ENCODE data around the gene CBX4. TPM values are rescaled to one million over a fixed set of nuclear protein-coding genes. Genes with fewer than 3 reads are reported as not detected.
A peak's percentile ranks its signal among the peaks of the same experiment; 100 is the strongest.

The CBX4 gene
- total and polyA plus RNA-seq, 2 donors (not counting 1 experiment from before 2014, with no cell fraction given) = 5.4 to 13.4 TPM

GRCh38 chr17:79808763-79809529 lies 30.3 kb downstream of the CBX4 start:
- H3K4me2 ChIP-seq (ENCODE audit: extremely low read depth, insufficient read depth, low read length) = no peak overlapping the region
- no peaks in the 10 kb centered on the region for H3K9me3 ChIP-seq (ENCODE audit: control insufficient read depth, insufficient read depth, low read depth, low read length)
- H3K9ac ChIP-seq (ENCODE audit: insufficient read depth, low read length) = no peak overlapping the region
- peak in 1 of 2 donors; percentile 50 for DNase-seq (ENCODE audit: low read depth in 2 of 2)
- no peaks in the 10 kb centered on the region for H3K36me3 ChIP-seq (ENCODE audit: control insufficient read depth, insufficient read depth, low read length)
- TF ChIP-seq EZH2 (IDR thresholded peaks at IDR 0.05; ENCODE audit: low read length, missing control alignments) (no peak), CTCF (conservative IDR thresholded peaks at IDR 0.05 in 1 of 2, IDR thresholded peaks at IDR 0.05 in 1 of 2; ENCODE audit: low read depth in 1 of 2, low read length in 2 of 2) (peak in 1 of 2 donors; percentile 29)
- H3K4me1 ChIP-seq (ENCODE audit: control insufficient read depth, extremely low read depth, insufficient read depth, low read length) = no peaks in the 10 kb centered on the region
- no peak overlapping the region for H2AFZ ChIP-seq (ENCODE audit: low read length)
- no peak overlapping the region for H3K27ac ChIP-seq (ENCODE audit: insufficient read depth, low read length)
- H3K79me2 ChIP-seq (ENCODE audit: control insufficient read depth, insufficient read depth, low read length) = no peaks in the 10 kb centered on the region
- peaks cover 83% of the 10 kb centered on the region for H3K27me3 ChIP-seq (ENCODE audit: control insufficient read depth, insufficient read depth, low read length)
- no peaks in the 10 kb centered on the region for H4K20me1 ChIP-seq (ENCODE audit: control insufficient read depth, extremely low read depth, insufficient read depth, low read length)
- H3K4me3 ChIP-seq (replicated peaks in 1 of 4; ENCODE audit: control extremely low read depth in 1 of 4, insufficient read depth in 1 of 4, low read depth in 3 of 4, low read length in 4 of 4) = no peak overlapping the region

- H3K79me2 ChIP-seq (ENCODE audit: control insufficient read depth, insufficient read depth, low read length) = no peaks in the 10 kb centered on the region
- H3K9ac ChIP-seq (ENCODE audit: insufficient read depth, low read length) = no peak overlapping the region
- H2AFZ ChIP-seq (ENCODE audit: low read length) = no peak overlapping the region
- no peak for DNase-seq (ENCODE audit: low read depth in 2 of 2)
- no peak overlapping the region for H3K27ac ChIP-seq (ENCODE audit: insufficient read depth, low read length)
- no peak overlapping the region for H3K4me3 ChIP-seq (replicated peaks in 1 of 4; ENCODE audit: control extremely low read depth in 1 of 4, insufficient read depth in 1 of 4, low read depth in 3 of 4, low read length in 4 of 4)
- no peaks in the 10 kb centered on the region for H4K20me1 ChIP-seq (ENCODE audit: control insufficient read depth, extremely low read depth, insufficient read depth, low read length)
- H3K36me3 ChIP-seq (ENCODE audit: control insufficient read depth, insufficient read depth, low read length) = no peaks in the 10 kb centered on the region
- TF ChIP-seq EZH2 (IDR thresholded peaks at IDR 0.05; ENCODE audit: low read length, missing control alignments) (peak; percentile 75), CTCF (conservative IDR thresholded peaks at IDR 0.05 in 1 of 2, IDR thresholded peaks at IDR 0.05 in 1 of 2; ENCODE audit: low read depth in 1 of 2, low read length in 2 of 2) (no peak)
- H3K27me3 ChIP-seq (ENCODE audit: control insufficient read depth, insufficient read depth, low read length) = peaks cover 92% of the 10 kb centered on the region
- no peaks in the 10 kb centered on the region for H3K4me1 ChIP-seq (ENCODE audit: control insufficient read depth, extremely low read depth, insufficient read depth, low read length)
- no peak overlapping the region for H3K4me2 ChIP-seq (ENCODE audit: extremely low read depth, insufficient read depth, low read length)
- no peaks in the 10 kb centered on the region for H3K9me3 ChIP-seq (ENCODE audit: control insufficient read depth, insufficient read depth, low read depth, low read length)
These were observed 32.1 kb downstream of the CBX4 start for GRCh38 chr17:79806863-79807720.

GRCh38 chr17:79806446-79806760 lies 32.8 kb downstream of the CBX4 start:
- H3K4me3 ChIP-seq (replicated peaks in 1 of 4; ENCODE audit: control extremely low read depth in 1 of 4, insufficient read depth in 1 of 4, low read depth in 3 of 4, low read length in 4 of 4) = no peak overlapping the region
- no peak for TF ChIP-seq CTCF (conservative IDR thresholded peaks at IDR 0.05 in 1 of 2, IDR thresholded peaks at IDR 0.05 in 1 of 2; ENCODE audit: low read depth in 1 of 2, low read length in 2 of 2)
- no peak for TF ChIP-seq EZH2 (IDR thresholded peaks at IDR 0.05; ENCODE audit: low read length, missing control alignments)
- H3K4me1 ChIP-seq (ENCODE audit: control insufficient read depth, extremely low read depth, insufficient read depth, low read length) = no peaks in the 10 kb centered on the region
- H3K79me2 ChIP-seq (ENCODE audit: control insufficient read depth, insufficient read depth, low read length) = no peaks in the 10 kb centered on the region
- no peak overlapping the region for H3K27ac ChIP-seq (ENCODE audit: insufficient read depth, low read length)
- H3K9me3 ChIP-seq (ENCODE audit: control insufficient read depth, insufficient read depth, low read depth, low read length) = no peaks in the 10 kb centered on the region
- no peak overlapping the region for H3K4me2 ChIP-seq (ENCODE audit: extremely low read depth, insufficient read depth, low read length)
- H4K20me1 ChIP-seq (ENCODE audit: control insufficient read depth, extremely low read depth, insufficient read depth, low read length) = no peaks in the 10 kb centered on the region
- DNase-seq (ENCODE audit: low read depth in 2 of 2) = no peak
- no peaks in the 10 kb centered on the region for H3K36me3 ChIP-seq (ENCODE audit: control insufficient read depth, insufficient read depth, low read length)
- H3K9ac ChIP-seq (ENCODE audit: insufficient read depth, low read length) = no peak overlapping the region
- peaks cover 92% of the 10 kb centered on the region for H3K27me3 ChIP-seq (ENCODE audit: control insufficient read depth, insufficient read depth, low read length)
- no peak overlapping the region for H2AFZ ChIP-seq (ENCODE audit: low read length)

Data from fibroblast of lung (primary cell).